ENCODE data around the gene SETD2.
A peak's percentile ranks its signal among the peaks of the same experiment; 100 is the strongest.

The SETD2 gene

GRCh38 chr3:46978381-46978780, 185.5 kb downstream of the SETD2 start:
- no peak for DNase-seq (ENCODE audit: low read depth)
- TF ChIP-seq MAX (IDR thresholded peaks at IDR 0.05; ENCODE audit: low read depth, low read length) (no peak), POLR2A (IDR thresholded peaks at IDR 0.05; ENCODE audit: extremely low read depth, insufficient read length) (no peak), CTCF (IDR thresholded peaks at IDR 0.05; ENCODE audit: low read depth, low read length) (no peak), MYC (IDR thresholded peaks at IDR 0.05; ENCODE audit: low read depth, low read length) (no peak)
- no peak overlapping the region for H3K4me3 ChIP-seq (ENCODE audit: low read depth, low read length)

GRCh38 chr3:46977811-46978195, 186.1 kb downstream of the SETD2 start:
- no peak for DNase-seq (ENCODE audit: low read depth)
- no peak overlapping the region for H3K4me3 ChIP-seq (ENCODE audit: low read depth, low read length)
- TF ChIP-seq MAX (IDR thresholded peaks at IDR 0.05; ENCODE audit: low read depth, low read length): no peak
- no peak for TF ChIP-seq POLR2A (IDR thresholded peaks at IDR 0.05; ENCODE audit: extremely low read depth, insufficient read length)
- TF ChIP-seq CTCF (IDR thresholded peaks at IDR 0.05; ENCODE audit: low read depth, low read length): no peak
- TF ChIP-seq MYC (IDR thresholded peaks at IDR 0.05; ENCODE audit: low read depth, low read length): no peak

GRCh38 chr3:46976326-46977190, 187.4 kb downstream of the SETD2 start, which contains the start of gene CCDC12:
Gene CCDC12 (minus strand): TSS chr3:46976745. CDS start chr3:46976732, 13 bp downstream.
- peak within 1 kb of the TSS; percentile 98 for H3K4me3 ChIP-seq (ENCODE audit: low read depth, low read length)
- peak; percentile 98 for DNase-seq (ENCODE audit: low read depth)
- TF ChIP-seq MAX (IDR thresholded peaks at IDR 0.05; ENCODE audit: low read depth, low read length): peak; percentile 24; the same call in 1 of the 2 replicates
- peak; percentile 72 for TF ChIP-seq POLR2A (IDR thresholded peaks at IDR 0.05; ENCODE audit: extremely low read depth, insufficient read length)
- TF ChIP-seq CTCF (IDR thresholded peaks at IDR 0.05; ENCODE audit: low read depth, low read length): no peak
- peak; percentile 67 for TF ChIP-seq MYC (IDR thresholded peaks at IDR 0.05; ENCODE audit: low read depth, low read length)

GRCh38 chr3:46974421-46975171, 189.3 kb downstream of the SETD2 start:
- H3K4me3 ChIP-seq (ENCODE audit: low read depth, low read length): peak overlapping the region; percentile 42
- TF ChIP-seq CTCF (IDR thresholded peaks at IDR 0.05; ENCODE audit: low read depth, low read length) (no peak), POLR2A (IDR thresholded peaks at IDR 0.05; ENCODE audit: extremely low read depth, insufficient read length) (no peak), MAX (IDR thresholded peaks at IDR 0.05; ENCODE audit: low read depth, low read length) (no peak), MYC (IDR thresholded peaks at IDR 0.05; ENCODE audit: low read depth, low read length) (no peak)
- DNase-seq (ENCODE audit: low read depth): peak; percentile 51

GRCh38 chr3:46972396-46972795, 191.5 kb downstream of the SETD2 start:
- TF ChIP-seq CTCF (IDR thresholded peaks at IDR 0.05; ENCODE audit: low read depth, low read length) (no peak), MAX (IDR thresholded peaks at IDR 0.05; ENCODE audit: low read depth, low read length) (no peak), MYC (IDR thresholded peaks at IDR 0.05; ENCODE audit: low read depth, low read length) (no peak), POLR2A (IDR thresholded peaks at IDR 0.05; ENCODE audit: extremely low read depth, insufficient read length) (no peak)
- no peak overlapping the region for H3K4me3 ChIP-seq (ENCODE audit: low read depth, low read length)
- no peak for DNase-seq (ENCODE audit: low read depth)

All from NB4 (cell line).